Stimulated activated CD8-positive, alpha-beta memory T cell treated with anti-CD3 and anti-CD28 coated beads, Interleukin-15, amount 100 ng/mL, for 4 hours (primary cell): ENCODE data around the gene MUC13.
A peak's percentile ranks its signal among the peaks of the same experiment; 100 is the strongest.

Experiments
- DNase-seq, 2 donors: peaks; one replicate each; pipeline ENCODE4 v3.0.0-alpha.2; 2020; ENCODE audit warnings: low read depth in 2 of 2

The MUC13 gene

GRCh38 chr3:124950026-124950425 lies 15.5 kb upstream of the MUC13 start:
- DNase-seq, result no peak

- DNase-seq, result no peak
Observed at GRCh38 chr3:124942613-124943012, 8.1 kb upstream of the MUC13 start.

GRCh38 chr3:124941771-124942170 lies 7.2 kb upstream of the MUC13 start:
- no peak for DNase-seq

GRCh38 chr3:124939661-124940060 lies 5.1 kb upstream of the MUC13 start:
- DNase-seq, result no peak

GRCh38 chr3:124938896-124939295 lies 4.3 kb upstream of the MUC13 start:
- DNase-seq, result no peak

GRCh38 chr3:124937049-124937448 lies 2.5 kb upstream of the MUC13 start:
- DNase-seq, result no peak

GRCh38 chr3:124935794-124936542 lies 1.4 kb upstream of the MUC13 start:
- DNase-seq, result no peak

- DNase-seq, result no peak
Observed at GRCh38 chr3:124935264-124935663, 713 bp upstream of the MUC13 start.

GRCh38 chr3:124928333-124929202 lies 6.0 kb downstream of the MUC13 start:
- DNase-seq, result peak in 1 of 2 donors; percentile 30

- no peak for DNase-seq
Observed at GRCh38 chr3:124927574-124928045, 6.9 kb downstream of the MUC13 start.

- no peak for DNase-seq
Observed at GRCh38 chr3:124926426-124927101, 8.0 kb downstream of the MUC13 start.

- no peak for DNase-seq
Observed at GRCh38 chr3:124924741-124925140, 9.8 kb downstream of the MUC13 start.

GRCh38 chr3:124923833-124924232 lies 10.7 kb downstream of the MUC13 start:
- no peak for DNase-seq

- DNase-seq, result no peak
Observed at GRCh38 chr3:124920718-124921117, 13.8 kb downstream of the MUC13 start.

- DNase-seq, result no peak
Observed at GRCh38 chr3:124919756-124920155, 14.8 kb downstream of the MUC13 start.

GRCh38 chr3:124918524-124918923 lies 16.0 kb downstream of the MUC13 start:
- DNase-seq, result no peak

- no peak for DNase-seq
Observed at GRCh38 chr3:124916837-124917409, 17.6 kb downstream of the MUC13 start.

GRCh38 chr3:124915254-124915653 lies 19.3 kb downstream of the MUC13 start:
- no peak for DNase-seq

- DNase-seq, result no peak
Observed at GRCh38 chr3:124907957-124908356, 26.6 kb downstream of the MUC13 start.

GRCh38 chr3:124904835-124905492 lies 29.6 kb downstream of the MUC13 start:
- DNase-seq, result no peak
